GM21360 (cell line): ENCODE data around the gene TMUB1.

Experiments
- ATAC-seq: cut with Tn5 transposase; IDR thresholded peaks from one replicate; pipeline ENCODE4 v1.9.1; 2021; ENCODE audit warnings: mild to moderate bottlenecking, moderate library complexity; ENCODE audit not compliant: unreplicated experiment

Gene TMUB1

GRCh38 chr7:151035026-151035717 lies 48.1 kb downstream of the TMUB1 start:
- no peak for ATAC-seq

DNA sequence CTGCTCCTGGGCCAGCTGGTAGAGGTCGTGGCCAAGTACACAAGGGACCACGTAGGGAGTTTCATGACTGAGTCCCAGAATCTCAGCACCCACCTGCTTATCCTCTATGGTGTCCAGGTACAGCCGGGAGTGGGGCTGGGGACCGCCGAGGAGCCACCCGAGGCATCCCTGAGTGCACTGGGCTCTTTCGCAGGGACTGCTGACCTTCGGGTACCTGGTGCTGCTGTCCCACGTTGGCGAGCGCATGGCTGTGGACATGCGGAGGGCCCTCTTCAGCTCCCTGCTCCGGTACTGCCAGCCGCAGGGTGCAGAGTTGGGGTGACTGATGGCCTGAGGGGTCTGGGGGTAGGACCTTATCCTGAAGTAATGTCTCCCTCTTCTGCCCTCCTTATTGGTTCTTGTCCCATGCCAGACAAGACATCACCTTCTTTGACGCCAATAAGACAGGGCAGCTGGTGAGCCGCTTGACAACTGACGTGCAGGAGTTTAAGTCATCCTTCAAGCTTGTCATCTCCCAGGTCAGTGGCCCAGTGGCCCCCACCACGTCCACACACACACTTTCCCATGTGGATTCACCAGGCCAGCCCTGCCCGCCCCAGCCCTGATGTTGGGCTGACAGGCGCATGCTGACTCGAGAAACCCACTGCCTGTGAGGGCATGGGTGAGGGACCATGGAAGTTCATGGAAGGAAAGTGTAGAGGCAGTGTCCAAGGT lies 48.8 kb downstream of the TMUB1 start:
- no peak for ATAC-seq

DNA sequence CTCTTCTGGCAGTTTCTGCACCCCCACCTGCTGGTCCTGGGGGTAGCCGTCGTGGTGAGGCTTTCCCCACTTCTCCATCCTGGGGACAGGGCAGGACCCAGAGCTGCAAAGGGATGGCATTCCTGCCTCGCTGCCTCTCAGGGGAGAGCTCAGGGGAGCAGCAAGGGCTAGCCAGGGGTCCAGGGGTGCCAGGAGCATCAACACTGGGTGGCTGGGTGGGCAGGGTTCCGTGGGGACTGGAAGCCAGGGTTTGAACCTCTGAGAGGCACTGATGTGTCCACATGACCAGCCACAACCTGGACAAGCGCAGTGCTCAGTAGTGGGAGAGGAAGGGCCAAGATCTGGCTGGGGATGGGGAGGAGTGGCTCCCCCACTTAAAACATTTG lies 49.4 kb downstream of the TMUB1 start:
- ATAC-seq: no peak

DNA sequence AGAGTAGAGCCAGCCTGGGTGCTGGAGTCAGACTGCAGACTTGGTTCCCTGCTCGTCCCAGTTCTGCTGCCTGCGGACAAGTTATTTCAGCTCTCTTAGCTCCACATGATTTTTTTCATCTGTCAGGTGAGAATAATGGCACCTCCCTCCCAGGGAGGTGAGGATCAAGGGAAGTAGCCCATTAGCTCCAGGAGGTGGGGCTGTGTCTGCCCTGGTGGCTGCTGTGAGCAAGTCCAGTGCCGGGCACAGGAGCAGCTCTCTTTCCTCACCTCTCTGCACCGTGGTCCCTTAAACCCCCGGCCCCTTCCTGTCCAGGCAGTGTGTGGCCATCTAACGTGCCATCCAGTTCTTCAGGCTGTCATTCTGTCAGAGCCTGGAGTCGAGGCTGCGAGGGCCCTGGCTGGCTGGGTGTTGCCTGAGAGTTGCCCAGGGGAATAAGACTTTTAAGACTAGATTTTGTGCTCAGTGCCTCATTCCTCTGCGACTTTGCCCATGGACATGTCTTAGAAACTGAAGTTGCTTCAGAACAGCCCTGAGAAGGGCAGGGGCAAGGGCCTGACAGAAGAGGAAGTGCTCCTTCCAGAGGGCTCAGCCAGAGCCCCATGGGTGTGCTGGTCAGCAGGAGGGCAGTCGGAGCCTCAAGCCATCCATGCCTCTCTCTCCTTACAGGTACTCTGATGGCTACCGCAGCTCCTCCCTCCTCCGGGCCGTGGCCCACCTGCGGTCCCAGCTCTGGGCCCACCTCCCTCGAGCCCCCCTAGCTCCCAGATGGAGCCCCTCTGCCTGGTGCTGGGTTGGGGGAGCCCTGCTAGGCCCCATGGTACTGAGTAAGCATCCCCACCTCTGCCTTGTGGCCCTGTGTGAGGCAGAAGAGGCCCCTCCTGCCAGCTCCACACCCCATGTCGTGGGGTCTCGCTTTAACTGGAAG lies 50.1 kb downstream of the TMUB1 start:
- ATAC-seq: no peak
